H1 (cell line): ENCODE measurements around the gene PDE4D. TPM values are rescaled to one million over a fixed set of nuclear protein-coding genes. Genes with fewer than 3 reads are reported as not detected.

ENCODE experiments used
- CTCF ChIA-PET: fragments of 300-600 bp; sonication (Branson Sonifier 250); formaldehyde crosslinking; loops from one replicate; lab custom pipeline; 2021; ENCODE audit not compliant: partially characterized antibody; lab: Charles Lee
- POLR2A ChIA-PET: fragments of 300-600 bp; sonication (Branson Sonifier 250); formaldehyde crosslinking; loops from one replicate; lab custom pipeline; 2021; ENCODE audit warnings: inconsistent platforms; ENCODE audit not compliant: partially characterized antibody; lab: Charles Lee
- DNase-seq, 2 experiments: peaks; one replicate each; pipeline versions ENCODE4 v3.0.0 to v3.0.0-alpha.2; 2010 to 2022; ENCODE audit warnings: low spot score in 2 of 2, low read depth in 1 of 2, mixed read lengths in 1 of 2
- FAIRE-seq: peaks from 2 replicates; lab custom pipeline; 2011; peaks lifted over from hg19 to GRCh38; lab: Jason Lieb, UNC
- H2AFZ ChIP-seq: 2 replicates; pipeline ENCODE4 v1.8.1; 2012; ENCODE audit warnings: low read length, inconsistent platforms
- H2AK5ac ChIP-seq: 2 replicates; pipeline ENCODE4 v1.6.1; 2013; ENCODE audit warnings: low read depth, low read length
- H2BK120ac ChIP-seq: replicated peaks from 2 replicates; pipeline ENCODE3; 2013; ENCODE audit warnings: low read depth, low read length, inconsistent platforms
- H2BK12ac ChIP-seq: 2 replicates; pipeline ENCODE4 v1.6.1; 2013; ENCODE audit warnings: low read depth, low read length
- H2BK15ac ChIP-seq: 2 replicates; pipeline ENCODE4 v1.6.1; 2013; ENCODE audit warnings: low read length
- H2BK20ac ChIP-seq: 2 replicates; pipeline ENCODE4 v1.6.1; 2013; ENCODE audit warnings: low read length
- H2BK5ac ChIP-seq: 2 replicates; pipeline ENCODE4 v1.6.1; 2013; ENCODE audit warnings: low read depth, low read length
- H3K14ac ChIP-seq: 2 replicates; pipeline ENCODE4 v1.6.1; 2013; ENCODE audit warnings: inconsistent platforms; ENCODE audit not compliant: insufficient read length
- H3K18ac ChIP-seq: 2 replicates; pipeline ENCODE4 v1.6.1; 2013; ENCODE audit warnings: low read length; ENCODE audit errors: extremely low read depth
- H3K23ac ChIP-seq: 2 replicates; pipeline ENCODE4 v1.6.1; 2013; ENCODE audit warnings: inconsistent platforms; ENCODE audit not compliant: insufficient read length
- H3K23me2 ChIP-seq: 2 replicates; pipeline ENCODE4 v1.6.1; 2013; ENCODE audit warnings: low read depth, low read length
- H3K27ac ChIP-seq: 2 replicates; pipeline ENCODE4 v1.6.1; 2011; ENCODE audit warnings: low read depth, low read length, inconsistent platforms
- H3K27me3 ChIP-seq, 4 experiments: replicated peaks in 1 of 4; 1 replicate in 1 of 4; 2 replicates in 3 of 4; pipeline versions ENCODE4 v1.6.1 to v1.8.1; 2011 to 2013; ENCODE audit warnings: low read length in 3 of 4, mild to moderate bottlenecking in 3 of 4, inconsistent platforms in 2 of 4, mixed read lengths in 2 of 4, moderate library complexity in 1 of 4; ENCODE audit not compliant: control insufficient read depth in 3 of 4, insufficient read depth in 3 of 4; ENCODE audit errors: extremely low read depth in 1 of 4
- H3K36me3 ChIP-seq, 4 experiments: 2 replicates each; pipeline versions ENCODE4 v1.6.1 to v1.8.1; 2011 to 2013; ENCODE audit warnings: mild to moderate bottlenecking in 4 of 4, low read length in 3 of 4, moderate library complexity in 2 of 4, control low read depth in 1 of 4, inconsistent platforms in 1 of 4; ENCODE audit not compliant: insufficient read depth in 4 of 4, control insufficient read depth in 2 of 4
- H3K4ac ChIP-seq: replicated peaks from 2 replicates; pipeline ENCODE3; 2013; ENCODE audit warnings: low read length, low read depth, mixed read lengths, inconsistent platforms; ENCODE audit not compliant: insufficient read length
- H3K4me1 ChIP-seq, 4 experiments: replicated peaks in 1 of 4; 1 replicate in 1 of 4; 2 replicates in 3 of 4; pipeline versions ENCODE4 v1.6.1 to v1.8.1; 2011 to 2013; ENCODE audit warnings: low read length in 3 of 4, inconsistent platforms in 2 of 4, mixed read lengths in 1 of 4; ENCODE audit not compliant: insufficient read depth in 4 of 4, control insufficient read depth in 3 of 4
- H3K4me2 ChIP-seq, 2 experiments: 2 replicates each; pipeline versions ENCODE4 v1.6.1 to v1.8.1; 2011 to 2013; ENCODE audit warnings: low read depth in 2 of 2, low read length in 2 of 2, control low read depth in 1 of 2, inconsistent platforms in 1 of 2, mild to moderate bottlenecking in 1 of 2; ENCODE audit not compliant: insufficient read depth in 1 of 2
- H3K4me3 ChIP-seq, 4 experiments: fragments of 200-600, 300-600 bp in 1 of 4; sonication (generic), shearing (Covaris generic), sonication (Bioruptor Twin) in 1 of 4; 2 replicates each; pipeline versions ENCODE4 v1.5.1 to v1.8.1; 2011 to 2016; ENCODE audit warnings: low read length in 4 of 4, low read depth in 3 of 4, control low read depth in 2 of 4, inconsistent platforms in 2 of 4, mild to moderate bottlenecking in 2 of 4, mixed read lengths in 1 of 4, moderate library complexity in 1 of 4; ENCODE audit not compliant: insufficient read depth in 2 of 4; ENCODE audit errors: extremely low read depth in 1 of 4
- H3K56ac ChIP-seq: replicated peaks from 2 replicates; pipeline ENCODE3; 2013; ENCODE audit warnings: low read depth, mild to moderate bottlenecking, mixed read lengths, low read length, inconsistent platforms; ENCODE audit not compliant: insufficient read length
- H3K79me1 ChIP-seq: 2 replicates; pipeline ENCODE4 v1.6.1; 2013; ENCODE audit warnings: low read depth, low read length, control low read depth
- H3K79me2 ChIP-seq, 2 experiments: 2 replicates each; pipeline versions ENCODE4 v1.6.1 to v1.8.1; 2012 to 2013; ENCODE audit warnings: low read length in 2 of 2, mild to moderate bottlenecking in 2 of 2, inconsistent platforms in 1 of 2; ENCODE audit not compliant: insufficient read depth in 2 of 2, control insufficient read depth in 1 of 2
- H3K9ac ChIP-seq, 4 experiments: replicated peaks in 1 of 4; 1 replicate in 1 of 4; 2 replicates in 3 of 4; pipeline versions ENCODE4 v1.6.1 to v1.8.1; 2011 to 2013; ENCODE audit warnings: low read depth in 3 of 4, low read length in 3 of 4, control low read depth in 2 of 4, mild to moderate bottlenecking in 2 of 4, moderate library complexity in 2 of 4, inconsistent platforms in 1 of 4; ENCODE audit errors: extremely low read depth in 1 of 4
- H3K9me3 ChIP-seq, 2 experiments: 2 replicates each; pipeline versions ENCODE4 v1.6.1 to v1.8.1; 2012 to 2013; ENCODE audit warnings: mild to moderate bottlenecking in 2 of 2, moderate library complexity in 2 of 2, control low read depth in 1 of 2, inconsistent platforms in 1 of 2, low read depth in 1 of 2, low read length in 1 of 2, mixed read lengths in 1 of 2; ENCODE audit not compliant: insufficient read depth in 2 of 2
- H4K20me1 ChIP-seq, 2 experiments: replicated peaks in 1 of 2; 2 replicates each; pipeline versions ENCODE3 to v1.8.1; 2011 to 2013; ENCODE audit warnings: inconsistent platforms in 2 of 2, low read length in 2 of 2, mild to moderate bottlenecking in 1 of 2; ENCODE audit not compliant: insufficient read depth in 2 of 2, control insufficient read depth in 1 of 2
- H4K5ac ChIP-seq: 2 replicates; pipeline ENCODE4 v1.6.1; 2013; ENCODE audit warnings: low read length, low read depth, mixed read lengths, inconsistent platforms; ENCODE audit not compliant: insufficient read length
- H4K8ac ChIP-seq: 2 replicates; pipeline ENCODE4 v1.8.0; 2013; ENCODE audit warnings: mild to moderate bottlenecking, moderate library complexity, low read length, inconsistent platforms; ENCODE audit not compliant: insufficient read depth; ENCODE audit errors: extremely low read depth
- H4K91ac ChIP-seq: replicated peaks from 2 replicates; pipeline ENCODE3; 2013; ENCODE audit warnings: low read length, mixed read lengths, inconsistent platforms; ENCODE audit not compliant: insufficient read length
- ASH2L ChIP-seq: fragments of 200-600, 300-600 bp; sonication (generic); IDR thresholded peaks from one replicate; pipeline ENCODE4 v1.7.1; 2017; ENCODE audit warnings: low read length
- FOSL1 ChIP-seq: IDR thresholded peaks from 2 replicates; pipeline ENCODE4 v1.6.1; 2011; ENCODE audit warnings: mild to moderate bottlenecking, low read depth, low read length, moderate library complexity; ENCODE audit not compliant: insufficient read depth
- GABPA ChIP-seq: IDR thresholded peaks from 2 replicates; pipeline ENCODE4 v1.6.1; 2011; ENCODE audit warnings: mild to moderate bottlenecking, low read length, moderate library complexity, borderline replicate concordance; ENCODE audit not compliant: insufficient read depth
- TAF7 ChIP-seq: optimal IDR thresholded peaks from 2 replicates; pipeline ENCODE3; 2011; ENCODE audit warnings: low read depth, mild to moderate bottlenecking, inconsistent platforms, low read length, moderate library complexity, borderline replicate concordance
- WGBS, 2 experiments: shearing (Covaris generic) in 1 of 2; methylation state at CpG; one replicate each; pipeline versions ENCODE4 v1.1.6 to v1.1.7; 2013 to 2015; ENCODE audit warnings: low lambda C conversion rate in 2 of 2, mixed read lengths in 2 of 2, inconsistent platforms in 1 of 2, low coverage in 1 of 2, missing lambda C conversion rate in 1 of 2; ENCODE audit not compliant: insufficient replicate concordance in 2 of 2, insufficient coverage in 1 of 2, insufficient read length in 1 of 2; ENCODE audit errors: extremely low coverage in 1 of 2, missing lambda C conversion rate in 1 of 2; 5-methylcytosine and 5-hydroxymethylcytosine counted together
- polyA plus RNA-seq, 7 experiments: library from polyadenylated mRNA; depleted of rRNA in 3 of 7; stranded (reverse) in 5 of 7; unstranded in 2 of 7; fragments of >200 nt in 5 of 7; fragments of 200-250 nt in 2 of 7; gene quantifications; 1 replicate in 5 of 7; 2 replicates in 1 of 7; 4 replicates in 1 of 7; pipeline versions ENCODE4 v1.2.1 to v1.2.3, GENCODE V29; 2011 to 2013; ENCODE audit warnings: missing spikeins in 2 of 7, mixed read lengths in 2 of 7
- total RNA-seq: library from RNA; stranded (reverse); fragmentation: NEBNext Ultra II Directional; extraction: Animal tissue kit (Norgen Biotek cat#: 25700); gene quantifications from 2 replicates; pipeline ENCODE4 v1.2.1, GENCODE V29; 2021

PDE4D gene
- total and polyA plus RNA-seq, 2 of the 8 experiments (the other 6 are each of a cell fraction or from before 2014, with no cell fraction given): 2.3 to 3.7 TPM

GRCh38 chr5:59091965-59092364, 801.6 kb downstream of the PDE4D start:
- H3K79me1 ChIP-seq: no peaks in the 10 kb centered on the region
- no peak overlapping the region for H2BK120ac ChIP-seq
- no peaks in the 10 kb centered on the region for H3K27me3 ChIP-seq
- no peaks in the 10 kb centered on the region for H3K9me3 ChIP-seq
- H3K36me3 ChIP-seq: no peaks in the 10 kb centered on the region
- H2AFZ ChIP-seq: no peak overlapping the region
- no peak overlapping the region for H3K56ac ChIP-seq
- no peaks in the 10 kb centered on the region for H3K23me2 ChIP-seq
- no peak overlapping the region for H3K9ac ChIP-seq
- no peak overlapping the region for H3K4ac ChIP-seq
- DNase-seq: no peak
- H3K79me2 ChIP-seq: no peaks in the 10 kb centered on the region
- H3K4me1 ChIP-seq: no peaks in the 10 kb centered on the region
- H4K91ac ChIP-seq: no peak overlapping the region
- FAIRE-seq: no peak
- no peak overlapping the region for H4K5ac ChIP-seq
- H3K18ac ChIP-seq: no peak overlapping the region
- H4K8ac ChIP-seq: no peak overlapping the region
- ChIA-PET CTCF (interaction anchor here (1.6 kb wide), 1 partner anchor 58 kb away, joined by 4 read pairs; no protein-coding TSS in a partner anchor), POLR2A (no interaction called here)
- H3K14ac ChIP-seq: no peak overlapping the region
- no peak overlapping the region for H3K4me2 ChIP-seq
- H4K20me1 ChIP-seq: no peaks in the 10 kb centered on the region
- H2BK12ac ChIP-seq: no peak overlapping the region
- no peak overlapping the region for H2AK5ac ChIP-seq
- WGBS, 2 experiments: 83% methylated on average over 1 of the region's 1 CpG; no CpG with 5 or more reads in 1 of the 2 experiments
- H3K27ac ChIP-seq: no peak overlapping the region
- no peak overlapping the region for H3K23ac ChIP-seq
- H2BK5ac ChIP-seq: no peak overlapping the region
- TF ChIP-seq GABPA (no peak), TAF7 (no peak), FOSL1 (no peak), ASH2L (no peak)
- no peak overlapping the region for H3K4me3 ChIP-seq
- no peak overlapping the region for H2BK20ac ChIP-seq
- no peak overlapping the region for H2BK15ac ChIP-seq
